T-helper 2 cell treated with Interferon-gamma antibody and Interleukin-4, amounts not matched to agents 5 μg/mL and 100 μg/mL, for 36 hours (primary cell): ENCODE measurements around the gene KCTD19.

ENCODE experiments used
- DNase-seq: peaks from one replicate; pipeline ENCODE4 v3.0.0; 2021; ENCODE audit warnings: low spot score
- H3K27ac Mint-ChIP-seq: one replicate; pipeline ENCODE4 v1.8.0; 2021; ENCODE audit warnings: mild to moderate bottlenecking, mixed read lengths
- H3K27me3 Mint-ChIP-seq: one replicate; pipeline ENCODE4 v1.8.0; 2021; ENCODE audit warnings: low read depth, mixed read lengths
- H3K36me3 Mint-ChIP-seq: one replicate; pipeline ENCODE4 v1.8.0; 2021; ENCODE audit warnings: low read depth, mixed read lengths
- H3K4me1 Mint-ChIP-seq: one replicate; pipeline ENCODE4 v1.8.0; 2021; ENCODE audit warnings: low read depth, mixed read lengths
- H3K4me3 Mint-ChIP-seq: one replicate; pipeline ENCODE4 v1.8.0; 2022; ENCODE audit warnings: mild to moderate bottlenecking, moderate library complexity, mixed read lengths
- H3K9me3 Mint-ChIP-seq: one replicate; pipeline ENCODE4 v1.8.0; 2021; ENCODE audit warnings: mixed read lengths

KCTD19 gene

GRCh38 chr16:67244387-67245185 lies 82.0 kb downstream of the KCTD19 start:
- H3K27ac Mint-ChIP-seq, result peak overlapping the region; percentile 89
- peaks cover 47% of the 10 kb centered on the region for H3K4me1 Mint-ChIP-seq
- H3K27me3 Mint-ChIP-seq, result peaks cover 8% of the 10 kb centered on the region
- DNase-seq, result peak; percentile 87
- H3K9me3 Mint-ChIP-seq, result no peaks in the 10 kb centered on the region
- H3K4me3 Mint-ChIP-seq, result peak overlapping the region; percentile 72
- peaks cover 6% of the 10 kb centered on the region for H3K36me3 Mint-ChIP-seq

- Mint-ChIP-seq H3K9me3 (no peaks in the 10 kb centered on the region), H3K4me3 (peak overlapping the region; percentile 72), H3K4me1 (peaks cover 44% of the 10 kb centered on the region), H3K27me3 (peaks cover 4% of the 10 kb centered on the region), H3K36me3 (peaks cover 11% of the 10 kb centered on the region), H3K27ac (peak overlapping the region; percentile 89)
- no peak for DNase-seq
Measured at GRCh38 chr16:67243481-67243880, 83.1 kb downstream of the KCTD19 start.

GRCh38 chr16:67242138-67242730 lies 84.3 kb downstream of the KCTD19 start:
- peaks cover 35% of the 10 kb centered on the region for H3K4me1 Mint-ChIP-seq

GRCh38 chr16:67241008-67241900 lies 85.3 kb downstream of the KCTD19 start:
- Mint-ChIP-seq H3K36me3 (peaks cover 29% of the 10 kb centered on the region), H3K27ac (peak overlapping the region; percentile 75), H3K4me3 (no peak overlapping the region), H3K27me3 (no peaks in the 10 kb centered on the region), H3K4me1 (peaks cover 37% of the 10 kb centered on the region), H3K9me3 (no peaks in the 10 kb centered on the region)
- DNase-seq, result no peak

More at GRCh38 chr16:67242138-67242730, 84.3 kb downstream of the KCTD19 start:
- Mint-ChIP-seq H3K27ac (peak overlapping the region; percentile 76), H3K4me3 (no peak overlapping the region), H3K9me3 (no peaks in the 10 kb centered on the region), H3K36me3 (peaks cover 21% of the 10 kb centered on the region), H3K27me3 (no peaks in the 10 kb centered on the region)
- DNase-seq, result no peak

- Mint-ChIP-seq H3K4me1 (peaks cover 38% of the 10 kb centered on the region), H3K27ac (no peak overlapping the region), H3K27me3 (no peaks in the 10 kb centered on the region), H3K36me3 (peaks cover 35% of the 10 kb centered on the region), H3K9me3 (no peaks in the 10 kb centered on the region), H3K4me3 (no peak overlapping the region)
- no peak for DNase-seq
Measured at GRCh38 chr16:67240506-67240905, 86.0 kb downstream of the KCTD19 start.
